Lung (tissue), 12 donors: ENCODE data around the gene IGLL5. TPM values are rescaled to one million over a fixed set of nuclear protein-coding genes. Genes with fewer than 3 reads are reported as not detected.
A peak's percentile ranks its signal among the peaks of the same experiment; 100 is the strongest.

ENCODE experiments used
- ATAC-seq: fragments of 200-7000 bp; cut with Tn5 transposase; one replicate; pipeline ENCODE4 v1.9.1; 2020; ENCODE audit warnings: moderate number of reproducible peaks; ENCODE audit not compliant: insufficient read depth, low FRiP score
- DNase-seq, 3 donors: peaks; one replicate each; pipeline ENCODE4 v3.0.0-alpha.2; 2013 to 2017
- H3K27ac ChIP-seq, 2 donors: one replicate each; pipeline ENCODE4 v1.5.1; 2013; ENCODE audit warnings: mild to moderate bottlenecking in 2 of 2, moderate library complexity in 2 of 2, control low read depth in 1 of 2, inconsistent platforms in 1 of 2, low read depth in 1 of 2, low read length in 1 of 2
- H3K27me3 ChIP-seq, 3 donors: one replicate each; pipeline ENCODE4 v1.5.1; 2013; ENCODE audit warnings: low read length in 2 of 3; ENCODE audit not compliant: control insufficient read depth in 3 of 3, insufficient read depth in 3 of 3
- H3K36me3 ChIP-seq, 4 donors: one replicate each; pipeline ENCODE4 v1.5.1; 2013; ENCODE audit warnings: low read length in 4 of 4, mild to moderate bottlenecking in 1 of 4, moderate library complexity in 1 of 4; ENCODE audit not compliant: control insufficient read depth in 4 of 4, insufficient read depth in 4 of 4
- H3K4me1 ChIP-seq, 5 donors: one replicate each; pipeline ENCODE4 v1.5.1; 2013; ENCODE audit warnings: low read length in 5 of 5, mild to moderate bottlenecking in 2 of 5, moderate library complexity in 1 of 5; ENCODE audit not compliant: control insufficient read depth in 5 of 5, insufficient read depth in 5 of 5
- H3K4me3 ChIP-seq: one replicate; pipeline ENCODE4 v1.5.1; 2013; ENCODE audit warnings: mild to moderate bottlenecking, control low read depth, moderate library complexity
- H3K9ac ChIP-seq, 2 donors: one replicate each; pipeline ENCODE4 v1.5.1; 2013; ENCODE audit warnings: low read length in 2 of 2, control low read depth in 1 of 2; ENCODE audit not compliant: insufficient read depth in 1 of 2
- H3K9me3 ChIP-seq, 4 donors: one replicate each; pipeline ENCODE4 v1.5.1; 2013; ENCODE audit warnings: low read length in 3 of 4, mild to moderate bottlenecking in 1 of 4, moderate library complexity in 1 of 4; ENCODE audit not compliant: control insufficient read depth in 4 of 4, insufficient read depth in 3 of 4
- CTCF ChIP-seq: IDR thresholded peaks from 2 replicates; pipeline ENCODE4 v1.5.1; 2012; ENCODE audit warnings: mild to moderate bottlenecking; ENCODE audit errors: control extremely low read depth, extremely low read depth
- WGBS, 2 donors: extraction: QIAGEN DNeasy Blood & Tissue Kit; methylation state at CpG; one replicate each; pipeline ENCODE4 v1.1.7; 2013; 5-methylcytosine and 5-hydroxymethylcytosine counted together
- polyA plus RNA-seq, 2 donors: library from polyadenylated mRNA; stranded (reverse); fragments of 200-250 nt; gene quantifications; one replicate each; pipeline ENCODE4 v1.2.1, GENCODE V29; 2013
- total RNA-seq, 2 donors: library from RNA; depleted of rRNA in 1 of 2; stranded (reverse); fragments of >200 nt in 1 of 2; gene quantifications; one replicate each; pipeline ENCODE4 v1.2.1, GENCODE V29; 2014 to 2021
- donor health status: control.
- donor health status: control.
- donor health status: Bipolar disorder and iron deficiency.
- donor health status: healthy.
- donor health status: DM: yes; HTN: yes; CAD: no.

Gene IGLL5
- total and polyA plus RNA-seq, 4 donors: 5.4 to 21.5 (median 11.3) TPM

GRCh38 chr22:22893077-22893805, 5.6 kb downstream of the IGLL5 start:
- DNase-seq: no peak
- Histone ChIP-seq H3K36me3 (no peaks in the 10 kb centered on the region), H3K4me3 (no peak overlapping the region), H3K9ac (no peak overlapping the region), H3K27ac (no peak overlapping the region), H3K27me3 (peaks cover 0 to 10% (median 0%) of the 10 kb centered on the region in 3 donors), H3K9me3 (peaks cover 0 to 4% (median 0%) of the 10 kb centered on the region in 4 donors), H3K4me1 (no peaks in the 10 kb centered on the region)
- no peak for ATAC-seq
- no peak for TF ChIP-seq CTCF
- WGBS, 2 donors: 76 to 90% methylated on average over 10 of the region's 10 CpGs

- no peak overlapping the region for H3K27ac ChIP-seq
- H3K4me1 ChIP-seq: no peaks in the 10 kb centered on the region
- ATAC-seq: no peak
- WGBS, 2 donors: 66 to 73% methylated on average over 9 of the region's 9 CpGs
- H3K4me3 ChIP-seq: no peak overlapping the region
- no peak for TF ChIP-seq CTCF
- DNase-seq: no peak
- H3K9ac ChIP-seq: no peak overlapping the region
- peaks cover 0 to 4% (median 0%) of the 10 kb centered on the region in 4 donors for H3K9me3 ChIP-seq
- peaks cover 0 to 10% (median 0%) of the 10 kb centered on the region in 3 donors for H3K27me3 ChIP-seq
- H3K36me3 ChIP-seq: no peaks in the 10 kb centered on the region
These were observed 6.5 kb downstream of the IGLL5 start for GRCh38 chr22:22893891-22894739.

- 81 to 83% methylated on average over 15 to 17 of the region's 17 CpGs for WGBS, 2 donors
- H3K36me3 ChIP-seq: no peaks in the 10 kb centered on the region
- H3K9ac ChIP-seq: no peak overlapping the region
- no peaks in the 10 kb centered on the region for H3K4me1 ChIP-seq
- H3K27me3 ChIP-seq: peaks cover 0 to 10% (median 0%) of the 10 kb centered on the region in 3 donors
- no peak for TF ChIP-seq CTCF
- peak; percentile 19 for ATAC-seq
- H3K27ac ChIP-seq: no peak overlapping the region
- peaks cover 0 to 4% (median 0%) of the 10 kb centered on the region in 4 donors for H3K9me3 ChIP-seq
- H3K4me3 ChIP-seq: no peak overlapping the region
- no peak for DNase-seq
These were observed 7.4 kb downstream of the IGLL5 start for GRCh38 chr22:22894740-22895731.
